SK-N-SH (cell line): Measurements from ENCODE around the gene MRPL51. TPM values are rescaled to one million over a fixed set of nuclear protein-coding genes. Genes with fewer than 3 reads are reported as not detected.

Experiments used
- CTCF ChIA-PET: fragments of 300-600, 350-600 bp; formaldehyde crosslinking; extraction: SDS; loops from one replicate; lab custom pipeline; 2021; lab: Yijun Ruan, JAX
- POLR2A ChIA-PET: fragments of 350-600 bp; sonication (Branson Sonifier 250); formaldehyde crosslinking; extraction: SDS; loops from one replicate; lab custom pipeline; 2020; ENCODE audit warnings: antibody characterized with exemption, inconsistent platforms; lab: Yijun Ruan, JAX
- DNase-seq: peaks from one replicate; pipeline ENCODE4 v3.0.0; 2012
- H2AFZ ChIP-seq: fragments of 200-600 bp; sonication (generic); 2 replicates; pipeline ENCODE4 v1.8.1; 2016; ENCODE audit warnings: antibody characterized with exemption, mild to moderate bottlenecking, low read depth
- H3F3A ChIP-seq: fragments of 200-600 bp; sonication (generic); replicated peaks from 2 replicates; pipeline ENCODE3; 2016; ENCODE audit warnings: antibody characterized with exemption, mild to moderate bottlenecking; ENCODE audit not compliant: insufficient read depth
- H3K27ac ChIP-seq, 2 experiments: fragments of 200-500 bp in 1 of 2; fragments of 200-600 bp in 1 of 2; sonication (Bioruptor generic) in 1 of 2; sonication (generic), shearing (Covaris generic) in 1 of 2; 2 replicates each; pipeline versions ENCODE4 v1.5.1 to v1.6.1; 2014 to 2016; ENCODE audit warnings: low read depth in 2 of 2, inconsistent platforms in 1 of 2, low read length in 1 of 2, mild to moderate bottlenecking in 1 of 2, mixed read lengths in 1 of 2
- H3K27me3 ChIP-seq: fragments of 200-600 bp; sonication (generic), shearing (Covaris generic); 2 replicates; pipeline ENCODE4 v1.6.1; 2016; ENCODE audit warnings: mixed run types; ENCODE audit not compliant: insufficient read depth
- H3K36me3 ChIP-seq, 2 experiments: fragments of 200-500 bp in 1 of 2; fragments of 200-600 bp in 1 of 2; sonication (Bioruptor generic) in 1 of 2; sonication (generic) in 1 of 2; replicated peaks in 1 of 2; 2 replicates each; pipeline versions ENCODE3 to v1.5.1; 2014 to 2016; ENCODE audit warnings: low read length in 1 of 2, mild to moderate bottlenecking in 1 of 2; ENCODE audit not compliant: insufficient read depth in 2 of 2, control insufficient read depth in 1 of 2
- H3K4me1 ChIP-seq, 2 experiments: fragments of 200-500 bp in 1 of 2; fragments of 200-600 bp in 1 of 2; sonication (Bioruptor generic) in 1 of 2; sonication (generic), shearing (Covaris generic) in 1 of 2; 2 replicates each; pipeline versions ENCODE4 v1.5.1 to v1.6.1; 2014 to 2016; ENCODE audit warnings: low read depth in 1 of 2, low read length in 1 of 2, mixed run types in 1 of 2; ENCODE audit not compliant: insufficient read depth in 2 of 2, control insufficient read depth in 1 of 2
- H3K4me2 ChIP-seq: fragments of 200-600 bp; sonication (generic), shearing (Covaris generic); 2 replicates; pipeline ENCODE4 v1.6.1; 2017; ENCODE audit warnings: mixed run types
- H3K4me3 ChIP-seq, 2 experiments: fragments of 200-500 bp in 1 of 2; fragments of 200-600 bp in 1 of 2; sonication (Bioruptor generic) in 1 of 2; sonication (generic), shearing (Covaris generic) in 1 of 2; 2 replicates each; pipeline versions ENCODE4 v1.5.1 to v1.8.1; 2014 to 2016; ENCODE audit warnings: low read depth in 2 of 2, inconsistent platforms in 1 of 2, low read length in 1 of 2, mild to moderate bottlenecking in 1 of 2, mixed read lengths in 1 of 2, moderate library complexity in 1 of 2
- H3K79me2 ChIP-seq: fragments of 200-600 bp; sonication (generic); 2 replicates; pipeline ENCODE4 v1.8.1; 2017; ENCODE audit warnings: mild to moderate bottlenecking; ENCODE audit not compliant: insufficient read depth
- H3K9ac ChIP-seq: fragments of 200-600 bp; sonication (generic); 2 replicates; pipeline ENCODE4 v1.6.1; 2017; ENCODE audit warnings: mixed run types
- H3K9me2 ChIP-seq: fragments of 200-600 bp; sonication (generic); 2 replicates; pipeline ENCODE4 v1.6.1; 2017; ENCODE audit warnings: mixed run types
- H3K9me3 ChIP-seq: fragments of 200-600 bp; sonication (generic); 2 replicates; pipeline ENCODE4 v1.6.1; 2017; ENCODE audit warnings: mixed run types, mild to moderate bottlenecking, moderate library complexity
- H4K20me1 ChIP-seq: fragments of 200-600 bp; sonication (generic); 2 replicates; pipeline ENCODE4 v1.6.1; 2017; ENCODE audit warnings: mild to moderate bottlenecking, mixed run types; ENCODE audit not compliant: insufficient read depth
- CHD2 ChIP-seq: fragments of 150-350 bp; IDR thresholded peaks from 2 replicates; pipeline ENCODE4 v1.6.1; 2018; ENCODE audit warnings: low read length; ENCODE audit not compliant: partially characterized antibody
- EP300 ChIP-seq, 2 experiments: IDR thresholded peaks; 2 replicates each; pipeline versions ENCODE4 v1.4.0 to v1.6.1; 2012; ENCODE audit warnings: borderline replicate concordance in 1 of 2, low read depth in 1 of 2, low read length in 1 of 2
- FOXJ3 ChIP-seq: sonication (generic); formaldehyde crosslinking; IDR thresholded peaks from 2 replicates; pipeline ENCODE4 v1.5.1; 2020; ENCODE audit warnings: mild to moderate bottlenecking, missing genetic modification reagents
- GABPA ChIP-seq: IDR thresholded peaks from 2 replicates; pipeline ENCODE4 v1.4.0; 2012; ENCODE audit warnings: low read depth, mild to moderate bottlenecking
- GATA2 ChIP-seq: sonication (generic); formaldehyde crosslinking; IDR thresholded peaks from 2 replicates; pipeline ENCODE4 v1.5.0; 2020; ENCODE audit warnings: mild to moderate bottlenecking, missing genetic modification reagents
- MXI1 ChIP-seq: IDR thresholded peaks from 2 replicates; pipeline ENCODE4 v1.6.1; 2012; ENCODE audit warnings: mild to moderate bottlenecking, low read depth, low read length, improper control_type of control experiment
- NRF1 ChIP-seq: IDR thresholded peaks from 2 replicates; pipeline ENCODE4 v1.6.1; 2012; ENCODE audit warnings: low read depth, mild to moderate bottlenecking, low read length
- POLR2AphosphoS5 ChIP-seq: IDR thresholded peaks from 2 replicates; pipeline ENCODE4 v1.6.1; 2012; ENCODE audit warnings: low read depth, low read length
- RCOR1 ChIP-seq: fragments of 150-350 bp; IDR thresholded peaks from 2 replicates; pipeline ENCODE4 v1.6.1; 2017; ENCODE audit warnings: antibody characterized with exemption, low read length
- SMC3 ChIP-seq: IDR thresholded peaks from 2 replicates; pipeline ENCODE4 v1.6.1; 2012; ENCODE audit warnings: low read depth, low read length, improper control_type of control experiment
- YY1 ChIP-seq: IDR thresholded peaks from 2 replicates; pipeline ENCODE4 v1.4.0; 2012; ENCODE audit warnings: low read depth, mild to moderate bottlenecking
- WGBS: methylation state at CpG from one replicate; pipeline ENCODE4 v1.1.6; 2017; ENCODE audit warnings: low lambda C conversion rate; 5-methylcytosine and 5-hydroxymethylcytosine counted together
- polyA plus RNA-seq, 3 experiments: library from polyadenylated mRNA; depleted of rRNA; stranded (reverse); fragments of >200 nt; gene quantifications; 2 replicates each; pipeline ENCODE4 v1.2.3, GENCODE V29; 2012
- TF ChIP-seq, protein P1 (sequence below): fragments of 200-600 bp; sonication (generic); IDR thresholded peaks from 2 replicates; pipeline ENCODE4 v1.6.1; 2017; ENCODE audit warnings: antibody characterized with exemption, mild to moderate bottlenecking, moderate library complexity
- TF ChIP-seq, protein P2 (sequence below): fragments of 150-350 bp; IDR thresholded peaks from 2 replicates; pipeline ENCODE4 v1.6.1; 2016; ENCODE audit warnings: mild to moderate bottlenecking, low read depth, low read length
- TF ChIP-seq, protein P3 (sequence below): IDR thresholded peaks from 2 replicates; pipeline ENCODE4 v1.4.0; 2012; ENCODE audit warnings: low read depth
- TF ChIP-seq, protein P4 (sequence below): fragments of 150-350 bp; IDR thresholded peaks from 2 replicates; pipeline ENCODE4 v1.6.1; 2017; ENCODE audit warnings: antibody characterized with exemption, low read length, low read depth, borderline replicate concordance
- TF ChIP-seq, protein P5 (sequence below): IDR thresholded peaks from 2 replicates; pipeline ENCODE4 v1.4.0; 2012; ENCODE audit warnings: low read depth, borderline replicate concordance

The MRPL51 gene
- polyA plus RNA-seq, 1 of the 3 experiments (the other 2 are of a cell fraction) = 189 TPM

DNA sequence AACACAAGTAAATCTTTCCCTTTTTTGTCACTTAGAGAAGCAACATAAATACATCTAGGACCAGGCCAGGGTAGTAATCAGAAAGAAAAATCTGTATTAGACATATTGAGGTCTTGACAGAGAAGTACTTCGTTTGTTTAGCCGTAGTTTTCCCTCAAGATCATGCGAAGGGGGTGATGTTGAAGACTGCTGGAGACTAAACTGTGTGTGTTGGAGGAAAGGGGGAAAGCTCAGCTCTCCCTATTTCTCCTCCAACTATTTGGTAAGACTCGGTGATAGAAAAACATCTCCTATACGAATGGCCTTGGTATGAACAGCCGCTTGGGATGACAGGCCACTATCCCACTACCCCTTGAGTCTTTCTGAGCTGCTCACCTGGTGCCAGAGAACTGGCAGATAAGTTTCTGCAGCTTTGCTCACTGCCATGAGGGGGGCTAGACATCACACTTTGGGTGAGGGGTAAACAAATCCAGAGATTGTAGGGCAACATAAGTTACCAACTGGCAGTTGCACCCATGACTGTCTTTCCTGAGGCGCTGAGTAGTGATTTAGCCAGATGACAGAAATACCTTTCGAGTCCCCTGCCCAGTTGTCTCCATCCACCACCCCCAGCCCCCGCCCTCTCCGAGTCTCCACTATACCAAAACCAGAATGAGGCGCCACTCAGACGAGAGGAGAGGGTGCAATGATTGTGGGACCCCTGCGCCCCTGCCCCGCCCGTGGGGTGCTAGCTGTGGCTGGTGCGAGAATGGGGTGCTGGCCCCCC lies 23.3 kb downstream of the MRPL51 start (continued):
- TF ChIP-seq, protein P1, sequence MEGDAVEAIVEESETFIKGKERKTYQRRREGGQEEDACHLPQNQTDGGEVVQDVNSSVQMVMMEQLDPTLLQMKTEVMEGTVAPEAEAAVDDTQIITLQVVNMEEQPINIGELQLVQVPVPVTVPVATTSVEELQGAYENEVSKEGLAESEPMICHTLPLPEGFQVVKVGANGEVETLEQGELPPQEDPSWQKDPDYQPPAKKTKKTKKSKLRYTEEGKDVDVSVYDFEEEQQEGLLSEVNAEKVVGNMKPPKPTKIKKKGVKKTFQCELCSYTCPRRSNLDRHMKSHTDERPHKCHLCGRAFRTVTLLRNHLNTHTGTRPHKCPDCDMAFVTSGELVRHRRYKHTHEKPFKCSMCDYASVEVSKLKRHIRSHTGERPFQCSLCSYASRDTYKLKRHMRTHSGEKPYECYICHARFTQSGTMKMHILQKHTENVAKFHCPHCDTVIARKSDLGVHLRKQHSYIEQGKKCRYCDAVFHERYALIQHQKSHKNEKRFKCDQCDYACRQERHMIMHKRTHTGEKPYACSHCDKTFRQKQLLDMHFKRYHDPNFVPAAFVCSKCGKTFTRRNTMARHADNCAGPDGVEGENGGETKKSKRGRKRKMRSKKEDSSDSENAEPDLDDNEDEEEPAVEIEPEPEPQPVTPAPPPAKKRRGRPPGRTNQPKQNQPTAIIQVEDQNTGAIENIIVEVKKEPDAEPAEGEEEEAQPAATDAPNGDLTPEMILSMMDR = no peak
- TF ChIP-seq NRF1 = no peak
- TF ChIP-seq, protein P2, sequence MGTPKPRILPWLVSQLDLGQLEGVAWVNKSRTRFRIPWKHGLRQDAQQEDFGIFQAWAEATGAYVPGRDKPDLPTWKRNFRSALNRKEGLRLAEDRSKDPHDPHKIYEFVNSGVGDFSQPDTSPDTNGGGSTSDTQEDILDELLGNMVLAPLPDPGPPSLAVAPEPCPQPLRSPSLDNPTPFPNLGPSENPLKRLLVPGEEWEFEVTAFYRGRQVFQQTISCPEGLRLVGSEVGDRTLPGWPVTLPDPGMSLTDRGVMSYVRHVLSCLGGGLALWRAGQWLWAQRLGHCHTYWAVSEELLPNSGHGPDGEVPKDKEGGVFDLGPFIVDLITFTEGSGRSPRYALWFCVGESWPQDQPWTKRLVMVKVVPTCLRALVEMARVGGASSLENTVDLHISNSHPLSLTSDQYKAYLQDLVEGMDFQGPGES = no peak
- TF ChIP-seq RCOR1 = no peak
- TF ChIP-seq POLR2AphosphoS5 = no peak

DNA sequence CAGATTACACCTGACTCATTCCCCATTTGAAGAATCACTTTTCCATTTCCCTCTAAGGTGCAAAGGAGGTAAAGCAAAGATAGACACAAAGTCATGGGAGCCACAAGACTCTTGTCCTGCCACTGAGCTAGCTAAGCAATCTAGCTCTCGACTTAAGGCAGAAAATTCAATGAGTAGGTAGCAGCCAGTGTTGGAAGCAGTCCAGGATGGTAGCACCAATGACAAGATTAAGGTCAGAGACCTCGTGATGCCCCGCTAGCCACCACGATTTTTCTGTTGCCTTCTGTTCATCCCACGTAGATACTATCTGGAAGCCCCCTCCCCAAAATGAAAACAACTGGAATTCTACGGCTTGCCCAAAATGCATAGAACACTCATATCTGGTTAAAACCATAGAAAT lies 24.0 kb downstream of the MRPL51 start:
- peak overlapping the region in 1 of 2 experiments; percentile 92; a peak in 3 of 4 replicates for H3K4me3 ChIP-seq
- 71% methylated on average over 6 of the region's 6 CpGs for WGBS
- CTCF ChIA-PET = interaction anchor here (3.0 to 4.1 kb wide), 3 partner anchors 24 to 69 kb away, joined by 9 to 16 read pairs (median 15); partner anchors contain the start of gene MRPL51
- no peaks in the 10 kb centered on the region for H3K27me3 ChIP-seq
- H3K27ac ChIP-seq = no peak overlapping the region
- peaks cover 17 to 22% of the 10 kb centered on the region in 2 experiments for H3K36me3 ChIP-seq
- H3K9me2 ChIP-seq = no peaks in the 10 kb centered on the region
- H3K79me2 ChIP-seq = peaks cover 37% of the 10 kb centered on the region
- H3K4me1 ChIP-seq = peaks cover 0 to 13% of the 10 kb centered on the region in 2 experiments; a peak in 2 of 4 replicates
- no peaks in the 10 kb centered on the region for H3K9me3 ChIP-seq
- no peak overlapping the region for H2AFZ ChIP-seq
- TF ChIP-seq EP300 (IDR thresholded peaks at IDR 0.05; ENCODE audit: borderline replicate concordance in 1 of 2, low read depth in 1 of 2, low read length in 1 of 2) (no peak), SMC3 (no peak), GATA2 (CRISPR knock-in tag) (no peak), GABPA (no peak)
- no peak for DNase-seq
- peak overlapping the region; percentile 98 for H3K4me2 ChIP-seq
- peaks cover 11% of the 10 kb centered on the region for H3F3A ChIP-seq
- H3K9ac ChIP-seq = peak overlapping the region; percentile 87; the same call in 1 of the 2 replicates
- H4K20me1 ChIP-seq = no peaks in the 10 kb centered on the region
- POLR2A ChIA-PET = interaction anchor here (2.1 to 2.9 kb wide), 3 partner anchors 18 to 144 kb away, joined by 9 to 19 read pairs (median 16); partner anchors contain the start of gene TAPBPL

DNA sequence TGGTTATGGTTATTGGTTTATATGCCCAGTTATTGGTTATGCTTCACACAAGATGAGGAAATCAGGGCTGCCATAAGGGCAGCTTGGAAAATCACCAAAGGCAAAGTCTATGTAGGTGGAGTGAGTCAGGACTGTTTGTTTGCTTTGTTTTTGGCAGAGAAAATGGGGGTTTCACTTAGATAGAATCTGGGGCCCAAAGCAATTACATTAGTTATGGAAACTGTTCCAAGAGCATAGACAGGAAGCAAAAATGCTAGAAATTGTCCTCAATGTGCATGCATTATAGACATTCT lies 24.8 kb downstream of the MRPL51 start:
- Histone ChIP-seq H3K9me3 (no peaks in the 10 kb centered on the region), H3K36me3 (peaks cover 24 to 25% of the 10 kb centered on the region in 2 experiments), H3K27me3 (no peaks in the 10 kb centered on the region), H3F3A (peaks cover 11% of the 10 kb centered on the region), H3K4me1 (peaks cover 0 to 13% of the 10 kb centered on the region in 2 experiments; a peak in 2 of 4 replicates), H2AFZ (no peak overlapping the region), H3K9ac (no peak overlapping the region), H3K4me2 (peak overlapping the region; percentile 98; the same call in 1 of the 2 replicates), H3K27ac (no peak overlapping the region), H4K20me1 (no peaks in the 10 kb centered on the region), H3K79me2 (peaks cover 37% of the 10 kb centered on the region), H3K9me2 (no peaks in the 10 kb centered on the region), H3K4me3 (no peak overlapping the region)
- ChIA-PET CTCF (interaction anchor here (0.6 to 4.1 kb wide), 3 partner anchors 24 to 480 kb away, joined by 4 to 16 read pairs (median 9); partner anchors contain the start of gene MRPL51), POLR2A (no interaction called here)
- no peak for DNase-seq
- no peak for TF ChIP-seq YY1
- TF ChIP-seq SMC3 = no peak
- no peak for TF ChIP-seq RCOR1
- TF ChIP-seq NRF1 = no peak
- no peak for TF ChIP-seq POLR2AphosphoS5
- TF ChIP-seq FOXJ3 (CRISPR knock-in tag) = no peak
- TF ChIP-seq MXI1 = no peak
- TF ChIP-seq, protein P3, sequence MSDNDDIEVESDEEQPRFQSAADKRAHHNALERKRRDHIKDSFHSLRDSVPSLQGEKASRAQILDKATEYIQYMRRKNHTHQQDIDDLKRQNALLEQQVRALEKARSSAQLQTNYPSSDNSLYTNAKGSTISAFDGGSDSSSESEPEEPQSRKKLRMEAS = no peak
- TF ChIP-seq, protein P4, sequence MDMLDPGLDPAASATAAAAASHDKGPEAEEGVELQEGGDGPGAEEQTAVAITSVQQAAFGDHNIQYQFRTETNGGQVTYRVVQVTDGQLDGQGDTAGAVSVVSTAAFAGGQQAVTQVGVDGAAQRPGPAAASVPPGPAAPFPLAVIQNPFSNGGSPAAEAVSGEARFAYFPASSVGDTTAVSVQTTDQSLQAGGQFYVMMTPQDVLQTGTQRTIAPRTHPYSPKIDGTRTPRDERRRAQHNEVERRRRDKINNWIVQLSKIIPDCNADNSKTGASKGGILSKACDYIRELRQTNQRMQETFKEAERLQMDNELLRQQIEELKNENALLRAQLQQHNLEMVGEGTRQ = no peak
- TF ChIP-seq, protein P5, sequence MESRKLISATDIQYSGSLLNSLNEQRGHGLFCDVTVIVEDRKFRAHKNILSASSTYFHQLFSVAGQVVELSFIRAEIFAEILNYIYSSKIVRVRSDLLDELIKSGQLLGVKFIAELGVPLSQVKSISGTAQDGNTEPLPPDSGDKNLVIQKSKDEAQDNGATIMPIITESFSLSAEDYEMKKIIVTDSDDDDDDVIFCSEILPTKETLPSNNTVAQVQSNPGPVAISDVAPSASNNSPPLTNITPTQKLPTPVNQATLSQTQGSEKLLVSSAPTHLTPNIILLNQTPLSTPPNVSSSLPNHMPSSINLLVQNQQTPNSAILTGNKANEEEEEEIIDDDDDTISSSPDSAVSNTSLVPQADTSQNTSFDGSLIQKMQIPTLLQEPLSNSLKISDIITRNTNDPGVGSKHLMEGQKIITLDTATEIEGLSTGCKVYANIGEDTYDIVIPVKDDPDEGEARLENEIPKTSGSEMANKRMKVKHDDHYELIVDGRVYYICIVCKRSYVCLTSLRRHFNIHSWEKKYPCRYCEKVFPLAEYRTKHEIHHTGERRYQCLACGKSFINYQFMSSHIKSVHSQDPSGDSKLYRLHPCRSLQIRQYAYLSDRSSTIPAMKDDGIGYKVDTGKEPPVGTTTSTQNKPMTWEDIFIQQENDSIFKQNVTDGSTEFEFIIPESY = no peak
- no peak for TF ChIP-seq CHD2
- TF ChIP-seq GABPA = no peak
